ENCODE results near the gene RGS7.
"Not testable (repeated sequence)": the region's sequence is repeated elsewhere in the genome, so short reads cannot be mapped to it uniquely, and the experiment has no call there.

RGS7 gene

DNA sequence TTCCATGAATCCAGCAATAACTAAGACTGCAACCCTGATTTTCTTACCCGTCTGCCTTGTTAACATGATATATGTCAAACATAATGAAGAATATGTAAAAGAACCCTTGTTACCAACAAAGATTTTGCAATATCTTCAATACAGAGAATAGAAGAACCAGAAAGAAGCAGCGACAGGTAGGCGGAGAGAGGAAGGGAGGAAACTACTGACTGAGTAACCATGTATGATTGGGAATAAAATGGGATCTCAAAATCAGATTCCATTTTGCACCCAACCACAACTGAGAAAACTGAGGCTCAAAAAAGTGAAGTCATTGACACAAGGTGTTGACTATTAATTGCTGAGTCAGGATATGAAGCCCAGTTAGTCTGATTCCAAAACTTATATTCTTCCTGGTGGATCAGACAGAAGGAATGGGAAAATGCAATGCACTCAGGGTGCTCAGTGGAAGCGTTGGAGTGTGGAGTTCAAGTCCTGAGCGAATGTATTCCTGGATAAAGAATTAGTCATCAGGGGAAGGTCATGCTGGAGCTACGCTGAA lies 451.7 kb downstream of the RGS7 start:
- no peak for DNase-seq

GRCh38 chr1:240895424-240895823 lies 461.6 kb downstream of the RGS7 start:
- DNase-seq: not testable (repeated sequence)

- no peak for DNase-seq
Observed at GRCh38 chr1:240888787-240889048, 468.3 kb downstream of the RGS7 start.

- no peak for DNase-seq
Observed at GRCh38 chr1:240888039-240888786, 468.8 kb downstream of the RGS7 start.

DNA sequence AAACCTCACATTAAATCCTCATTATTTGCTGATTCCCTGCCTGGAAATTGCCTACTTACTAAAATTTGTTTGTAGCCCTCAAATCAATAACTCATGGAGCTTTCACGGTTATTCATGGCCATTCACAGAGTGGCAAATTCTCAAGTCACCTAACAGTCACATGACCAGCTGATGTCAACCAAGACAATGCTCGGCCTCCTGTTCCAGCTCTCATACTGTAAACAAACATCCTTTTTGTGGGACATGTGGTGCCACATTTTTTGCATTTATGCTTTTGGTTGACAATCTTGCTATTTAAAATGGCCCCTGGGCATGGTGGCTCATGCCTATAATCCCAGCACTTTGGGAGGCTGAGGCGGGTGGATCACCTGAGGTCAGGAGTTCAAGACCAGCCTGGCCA lies 473.5 kb downstream of the RGS7 start:
- DNase-seq: no peak

- not testable (repeated sequence) for DNase-seq
Observed at GRCh38 chr1:240882656-240883308, 474.2 kb downstream of the RGS7 start.

DNA sequence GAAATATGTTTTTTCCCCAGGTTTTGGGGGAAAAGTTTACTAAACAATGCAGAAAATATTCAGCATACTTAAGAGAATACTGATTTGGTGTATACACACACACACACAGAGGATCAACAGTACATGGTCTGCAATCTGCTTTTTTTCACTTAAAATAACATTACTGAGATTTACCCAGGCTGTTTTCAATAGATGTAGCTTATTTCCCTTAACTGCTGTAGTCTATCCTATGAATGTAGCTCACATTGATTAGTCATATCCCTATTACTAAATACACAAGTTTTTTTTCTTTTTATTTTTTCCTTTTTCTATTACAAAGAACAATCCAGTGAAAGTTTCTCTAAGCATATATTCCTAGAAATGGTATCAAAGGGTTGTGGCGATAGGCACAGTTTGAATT lies 478.4 kb downstream of the RGS7 start:
- DNase-seq: no peak

DNA sequence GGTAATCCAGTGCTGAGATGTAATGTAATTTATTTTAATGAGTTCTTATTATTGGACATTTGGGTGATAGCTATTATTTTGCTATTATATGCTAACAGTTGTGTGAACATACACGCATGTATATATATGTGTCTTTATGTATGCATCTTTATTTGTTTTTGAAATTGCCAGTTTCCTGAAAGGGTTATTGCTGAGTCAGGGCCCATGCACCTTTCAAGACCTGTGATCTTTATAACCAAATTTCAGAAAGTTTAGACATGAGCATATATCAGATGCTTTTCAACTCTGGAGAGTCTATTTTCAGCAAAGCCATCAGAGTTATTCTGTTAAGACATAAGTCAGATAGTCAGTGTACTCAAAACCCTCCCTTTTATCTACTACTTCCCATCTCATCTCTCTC lies 479.4 kb downstream of the RGS7 start:
- DNase-seq: no peak

- no peak for DNase-seq
Observed at GRCh38 chr1:240876071-240876470, 480.9 kb downstream of the RGS7 start.

DNA sequence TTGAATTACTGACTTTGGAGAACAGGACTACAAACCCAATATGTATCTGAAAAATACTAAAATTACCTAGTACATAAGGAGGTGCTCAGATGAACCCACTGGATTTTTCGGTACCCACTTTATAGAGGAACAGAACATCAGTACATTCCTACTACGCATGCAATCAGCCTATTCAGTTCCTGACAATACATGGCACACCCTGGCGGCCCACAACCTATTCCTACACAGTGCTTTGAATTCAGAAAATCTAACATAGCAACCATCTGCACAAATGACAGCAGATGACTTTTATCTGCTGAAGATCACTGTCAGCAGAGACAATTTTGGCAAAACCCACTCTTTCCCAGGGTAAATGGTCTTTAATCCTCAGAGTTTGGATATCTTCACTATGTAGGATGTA lies 487.9 kb downstream of the RGS7 start:
- DNase-seq: no peak

DNA sequence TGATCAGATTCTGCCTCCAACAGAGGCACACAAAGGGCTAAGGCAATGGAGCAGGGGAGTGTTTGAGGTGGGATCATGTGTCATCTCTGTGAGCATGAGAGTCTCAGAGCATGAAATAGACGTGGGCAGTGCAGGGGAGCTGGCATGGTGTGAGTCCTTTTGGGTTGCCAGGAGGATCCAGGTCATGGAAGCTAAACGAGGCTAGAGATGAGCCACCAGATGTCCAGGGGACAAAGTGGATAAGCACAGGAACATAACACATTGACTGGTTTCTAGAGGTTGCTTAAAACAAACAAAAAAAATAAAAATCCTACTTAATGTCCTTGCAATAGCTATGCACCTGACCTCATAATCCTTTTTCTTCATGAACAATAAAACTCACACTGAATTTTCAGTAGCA lies 490.3 kb downstream of the RGS7 start:
- DNase-seq: no peak

DNA sequence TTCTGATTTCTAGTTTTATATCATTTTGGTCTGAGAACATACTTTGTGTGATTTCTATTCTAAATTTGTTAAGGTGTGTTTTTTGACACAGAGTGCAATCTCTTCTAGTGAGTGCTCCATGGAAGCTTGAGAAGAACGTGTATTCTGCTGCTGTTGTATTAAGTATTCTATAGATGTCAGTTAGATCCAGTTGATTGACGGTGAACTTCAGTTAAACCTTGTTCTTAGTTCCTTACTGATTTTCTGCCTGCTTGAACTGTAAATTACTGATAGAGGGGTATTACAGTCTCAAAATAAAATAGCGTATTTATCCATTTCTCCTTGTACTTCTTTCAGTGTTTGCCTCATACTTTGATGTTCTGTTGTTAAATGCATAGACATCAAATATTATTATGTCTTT lies 497.0 kb downstream of the RGS7 start:
- no peak for DNase-seq

DNA sequence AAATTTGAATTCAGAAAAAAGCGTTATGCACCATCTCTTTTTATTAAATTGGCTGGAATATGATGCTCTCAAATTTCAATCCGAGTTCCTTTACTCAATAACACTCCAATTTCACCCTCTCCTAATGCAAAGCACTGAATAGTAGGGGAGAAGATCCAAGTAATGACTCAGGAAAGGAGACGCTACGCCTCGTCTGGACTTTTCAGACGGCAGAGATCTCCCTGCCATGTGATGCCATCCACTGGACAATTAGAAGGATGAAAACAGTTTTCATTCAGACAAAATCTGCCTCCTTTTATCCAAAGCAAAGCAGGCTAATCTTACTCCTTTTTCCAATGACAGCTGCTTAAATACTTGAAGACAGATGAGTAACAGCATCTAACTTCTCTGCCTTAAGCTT lies 502.6 kb downstream of the RGS7 start:
- DNase-seq: no peak

DNA sequence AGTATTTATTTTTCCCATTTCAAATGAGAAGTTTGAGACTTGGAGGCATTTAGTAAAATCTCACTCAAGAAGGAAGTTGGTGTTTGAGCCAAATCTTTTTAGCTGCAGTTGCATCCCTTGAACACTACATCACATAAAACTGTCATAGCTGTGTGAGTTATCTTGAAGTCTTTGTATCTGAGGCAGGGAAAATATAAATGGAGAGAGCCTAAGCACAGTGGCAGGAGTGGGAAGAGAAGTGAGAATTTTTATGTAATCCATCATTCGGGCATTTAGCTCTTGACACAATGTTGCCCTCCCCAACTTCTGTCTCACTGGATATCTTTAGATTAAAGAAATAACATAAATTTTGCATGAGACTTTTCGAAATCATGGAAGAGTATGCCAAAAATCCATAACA lies 509.7 kb downstream of the RGS7 start:
- DNase-seq: no peak

GRCh38 chr1:240844486-240844885 lies 512.5 kb downstream of the RGS7 start:
- DNase-seq: no peak

DNA sequence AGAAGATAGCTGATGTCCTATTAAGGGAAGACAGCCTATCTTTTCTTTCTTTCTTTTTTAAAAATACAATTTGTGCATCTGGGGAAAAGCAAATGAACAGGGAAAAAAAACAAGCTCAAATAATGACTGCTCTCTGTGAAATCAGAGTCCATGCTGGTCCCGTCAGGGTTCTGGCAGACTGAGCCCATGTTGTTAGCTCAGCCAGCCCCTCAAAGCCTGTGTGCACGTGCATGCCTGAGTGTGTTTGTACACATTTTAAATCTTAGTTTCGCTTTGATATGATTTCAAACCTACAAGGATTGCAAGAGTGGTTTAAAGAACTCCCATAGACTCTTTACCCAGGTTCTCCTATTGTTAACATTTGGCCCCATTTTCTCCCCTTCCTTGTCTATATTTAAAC lies 513.2 kb downstream of the RGS7 start:
- DNase-seq: no peak

DNA sequence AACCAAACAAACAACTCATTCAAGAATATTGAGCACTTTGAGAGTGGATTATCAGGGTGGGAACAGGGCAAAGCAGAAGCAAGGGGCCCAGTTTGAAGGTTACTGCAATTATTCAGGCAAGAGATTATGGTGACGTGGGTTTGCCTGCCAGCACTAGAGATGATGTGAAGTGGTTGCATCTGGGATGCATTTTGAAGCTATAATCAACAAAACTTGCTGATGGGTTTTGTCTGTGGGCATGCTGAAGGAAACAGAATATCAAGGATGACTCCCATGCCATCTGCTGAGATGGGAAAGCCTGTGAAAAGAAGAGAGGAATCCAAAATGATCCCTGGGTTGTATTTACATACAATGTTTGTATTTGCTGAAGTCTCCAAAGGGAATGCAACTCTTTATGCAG lies 520.7 kb downstream of the RGS7 start:
- DNase-seq: no peak

- no peak for DNase-seq
Observed at GRCh38 chr1:240835291-240835690, 521.7 kb downstream of the RGS7 start.

GRCh38 chr1:240833075-240833474 lies 523.9 kb downstream of the RGS7 start:
- no peak for DNase-seq

DNA sequence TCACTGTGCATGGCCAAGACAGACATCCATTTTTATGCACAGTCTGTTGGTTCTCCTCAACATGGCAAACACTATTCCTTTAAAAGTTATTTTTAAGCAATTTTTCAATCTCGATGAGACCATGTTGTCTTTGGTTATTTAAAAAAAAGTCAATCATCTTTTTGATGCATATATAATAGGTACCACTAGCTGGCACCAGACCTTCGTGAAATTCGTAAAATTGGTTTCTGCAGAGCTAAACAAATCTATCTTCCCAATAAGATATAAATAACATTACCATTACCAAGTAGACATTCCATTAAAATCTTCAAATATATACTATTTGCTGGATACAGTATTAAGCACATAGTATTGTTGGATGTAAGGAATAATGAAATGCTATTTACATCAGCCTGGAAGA lies 525.1 kb downstream of the RGS7 start:
- DNase-seq: no peak

DNA sequence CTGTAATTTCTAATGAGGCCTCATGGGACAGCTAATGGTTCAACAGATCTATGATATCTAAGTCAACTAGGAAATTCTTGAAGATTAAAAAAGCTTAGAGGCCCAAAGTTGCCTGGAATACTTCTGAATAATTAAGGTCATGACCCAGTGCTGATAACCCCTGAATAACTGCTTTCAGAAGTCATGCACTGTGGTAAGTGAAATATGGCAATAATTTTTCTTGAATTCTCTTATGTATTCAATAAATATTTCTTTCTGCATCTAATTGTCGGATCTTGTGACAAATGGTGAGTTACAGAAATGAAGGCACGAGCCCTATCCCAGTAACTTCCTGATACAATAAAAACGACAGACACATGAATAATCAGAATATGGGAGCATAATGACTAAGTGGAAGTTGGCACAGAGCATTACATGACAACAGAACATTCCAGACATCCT lies 525.8 kb downstream of the RGS7 start:
- no peak for DNase-seq

GRCh38 chr1:240829487-240829886 lies 527.5 kb downstream of the RGS7 start:
- no peak for DNase-seq

DNA sequence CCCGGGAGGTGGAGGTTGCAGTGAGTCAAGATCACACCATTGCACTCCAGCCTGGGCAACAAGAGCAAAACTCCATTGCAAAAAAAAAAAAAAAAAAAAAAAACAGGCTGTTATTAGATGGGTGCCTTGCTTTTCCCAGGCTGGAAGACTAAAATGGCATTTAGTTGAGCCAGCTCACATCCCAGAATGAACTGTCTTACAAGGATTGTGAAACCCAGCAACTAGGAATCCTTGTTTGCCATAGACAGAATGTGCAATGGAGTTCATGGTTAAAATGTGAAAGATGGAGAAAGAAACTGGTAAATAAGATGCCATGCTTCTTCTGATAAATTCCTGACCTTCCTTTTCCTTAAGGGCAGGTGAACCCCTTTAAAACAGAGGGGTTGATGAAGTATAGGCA lies 529.2 kb downstream of the RGS7 start:
- DNase-seq: no peak

DNA sequence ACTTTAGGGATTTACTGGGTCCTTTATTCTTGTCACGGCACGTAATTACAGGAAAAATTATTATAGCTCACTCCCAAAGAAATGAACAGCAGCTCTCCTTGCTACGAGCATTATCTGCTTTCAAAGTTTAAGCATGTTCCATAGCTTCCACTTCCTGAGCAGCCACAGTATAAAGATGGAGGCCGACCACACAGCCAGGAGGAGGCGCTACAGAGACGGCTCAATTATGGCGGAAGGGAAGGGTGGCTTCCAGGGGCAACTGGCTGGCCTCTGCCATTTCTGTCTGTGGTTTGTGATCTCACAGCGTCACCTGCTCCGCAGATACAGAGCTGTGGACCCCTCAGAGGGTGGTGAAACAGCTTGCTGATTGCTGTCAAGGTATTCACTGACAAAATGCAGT lies 532.8 kb downstream of the RGS7 start:
- DNase-seq: no peak

GRCh38 chr1:240823357-240823756 lies 533.6 kb downstream of the RGS7 start:
- no peak for DNase-seq

Measured in NCI-H187 treated with DMSO at 0.1 percent for 48 hours (cell line).